SIG-M5 treated with dmso at 0.1 percent for 504 hours (cell line): ENCODE results near the gene POFUT1.
A peak's percentile ranks its signal among the peaks of the same experiment; 100 is the strongest.

Experiments
- DNase-seq: peaks from one replicate; lab custom pipeline; 2025; ENCODE audit not compliant: unreplicated experiment; lab: John Stamatoyannopoulos, UW

Gene POFUT1

GRCh38 chr20:32205843-32206759, 1.6 kb upstream of the POFUT1 start:
- no peak for DNase-seq

- no peak for DNase-seq
These were observed 687 bp upstream of the POFUT1 start for GRCh38 chr20:32206760-32207625.

GRCh38 chr20:32208499-32209154, 947 bp downstream of the POFUT1 start:
- DNase-seq: no peak

GRCh38 chr20:32209850-32210605, 2.3 kb downstream of the POFUT1 start:
- no peak for DNase-seq

GRCh38 chr20:32213870-32214269, 6.2 kb downstream of the POFUT1 start:
- DNase-seq: no peak

GRCh38 chr20:32215147-32215546, 7.5 kb downstream of the POFUT1 start:
- no peak for DNase-seq

- DNase-seq: no peak
These were observed 8.0 kb downstream of the POFUT1 start for GRCh38 chr20:32215729-32216128.

GRCh38 chr20:32216179-32217142, 8.8 kb downstream of the POFUT1 start:
- no peak for DNase-seq

GRCh38 chr20:32218156-32218900, 10.6 kb downstream of the POFUT1 start:
- no peak for DNase-seq

- no peak for DNase-seq
These were observed 16.8 kb downstream of the POFUT1 start for GRCh38 chr20:32224463-32224862.

- DNase-seq: no peak
These were observed 18.7 kb downstream of the POFUT1 start for GRCh38 chr20:32226391-32226790.

- no peak for DNase-seq
These were observed 19.6 kb downstream of the POFUT1 start for GRCh38 chr20:32227306-32227705.

GRCh38 chr20:32227744-32228688, 20.3 kb downstream of the POFUT1 start:
- DNase-seq: peak; percentile 95

- no peak for DNase-seq
These were observed 21.6 kb downstream of the POFUT1 start for GRCh38 chr20:32229251-32229747.

- DNase-seq: no peak
These were observed 23.0 kb downstream of the POFUT1 start for GRCh38 chr20:32230707-32231106.

GRCh38 chr20:32231245-32231644, 23.6 kb downstream of the POFUT1 start:
- no peak for DNase-seq

- DNase-seq: no peak
These were observed 24.2 kb downstream of the POFUT1 start for GRCh38 chr20:32231847-32232246.
